ENCODE measurements around the gene EFR3B.

DNA sequence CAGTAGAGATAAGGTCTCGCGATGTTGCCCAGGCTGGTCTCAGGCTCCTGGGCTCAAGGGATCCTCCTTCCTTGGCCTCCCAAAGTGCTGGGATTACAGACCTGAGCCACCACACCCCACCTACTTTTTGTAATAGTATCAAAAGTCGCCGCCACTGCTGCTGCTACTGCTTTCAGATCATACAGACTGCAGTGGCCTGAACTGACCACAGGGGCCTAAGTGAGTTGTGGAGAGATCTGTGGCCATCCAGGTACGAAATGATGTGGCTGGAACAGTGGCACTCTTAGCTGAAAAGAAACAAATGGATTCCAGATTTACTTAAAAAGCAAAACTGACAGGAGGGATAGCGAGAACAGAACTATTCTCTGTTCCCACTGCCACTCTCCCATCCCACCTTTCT, 159.4 kb downstream of the EFR3B start:
- TF ChIP-seq POLR2A (IDR thresholded peaks at IDR 0.05; ENCODE audit: low read length) (no peak), GATA1 (IDR thresholded peaks at IDR 0.05; ENCODE audit: low read depth, low read length) (no peak)

Data from erythroblast (primary cell).